B cell (primary cell): ENCODE measurements around the gene SIRPA. TPM values are rescaled to one million over a fixed set of nuclear protein-coding genes. Genes with fewer than 3 reads are reported as not detected.
"Not testable (repeated sequence)": the region's sequence is repeated elsewhere in the genome, so short reads cannot be mapped to it uniquely, and the experiment has no call there.

Experiments
- ATAC-seq: fragments of 200-7000 bp; cut with Tn5 transposase; one replicate; pipeline ENCODE4 v1.10.0; 2021; ENCODE audit warnings: low read depth, mild to moderate bottlenecking, moderate number of reproducible peaks, moderate library complexity
- CTCF ChIA-PET: fragments of 350-600 bp; sonication (Branson Sonifier 250); formaldehyde crosslinking; loops from one replicate; lab custom pipeline; 2021; ENCODE audit warnings: antibody characterized with exemption, inconsistent platforms; lab: Charles Lee
- POLR2A ChIA-PET: fragments of 350-600 bp; sonication (Branson Sonifier 250); formaldehyde crosslinking; loops from one replicate; lab custom pipeline; 2021; ENCODE audit warnings: antibody characterized with exemption; lab: Charles Lee
- DNase-seq: peaks from one replicate; pipeline ENCODE4 v3.0.0; 2013
- H2AFZ ChIP-seq: 2 replicates; pipeline ENCODE4 v1.6.1; 2012; ENCODE audit warnings: mild to moderate bottlenecking, low read depth, low read length; ENCODE audit not compliant: insufficient read depth, poor library complexity, severe bottlenecking
- H3K27ac ChIP-seq, 2 donors: 1 replicate in 1 of 2; 2 replicates in 1 of 2; pipeline ENCODE4 v1.5.1; 2012 to 2013; ENCODE audit warnings: low read length in 2 of 2, mild to moderate bottlenecking in 2 of 2, moderate library complexity in 1 of 2
- H3K27me3 ChIP-seq, 4 experiments: fragments of 200-600 bp in 1 of 4; sonication (generic) in 1 of 4; replicated peaks in 1 of 4; 1 replicate in 2 of 4; 2 replicates in 2 of 4; pipeline versions ENCODE4 v1.6.1 to v1.7.0; 2013 to 2016; ENCODE audit warnings: low read length in 3 of 4, mild to moderate bottlenecking in 2 of 4, mixed read lengths in 1 of 4, moderate library complexity in 1 of 4; ENCODE audit not compliant: insufficient read depth in 4 of 4, control insufficient read depth in 3 of 4; ENCODE audit errors: control extremely low read depth in 1 of 4
- H3K36me3 ChIP-seq, 2 experiments: replicated peaks in 1 of 2; 1 replicate in 1 of 2; 2 replicates in 1 of 2; pipeline versions ENCODE4 v1.6.1 to v1.7.1; 2013; ENCODE audit warnings: low read length in 1 of 2; ENCODE audit not compliant: insufficient read depth in 2 of 2, control insufficient read depth in 1 of 2; ENCODE audit errors: control extremely low read depth in 1 of 2, extremely low read depth in 1 of 2
- H3K4me1 ChIP-seq, 2 donors: fragments of 200-600 bp in 1 of 2; sonication (generic) in 1 of 2; 1 replicate in 1 of 2; 2 replicates in 1 of 2; pipeline versions ENCODE4 v1.5.1 to v1.6.1; 2013 to 2017; ENCODE audit warnings: low read length in 2 of 2; ENCODE audit not compliant: control insufficient read depth in 2 of 2, insufficient read depth in 2 of 2
- H3K4me2 ChIP-seq: replicated peaks from 2 replicates; pipeline ENCODE3; 2012; ENCODE audit warnings: mild to moderate bottlenecking, low read depth, low read length; ENCODE audit not compliant: poor library complexity, severe bottlenecking
- H3K4me3 ChIP-seq, 5 experiments: fragments of 200-600 bp in 1 of 5; sonication (generic) in 1 of 5; 1 replicate in 3 of 5; 2 replicates in 2 of 5; pipeline versions ENCODE4 v1.5.1 to v1.7.0; 2011 to 2016; ENCODE audit warnings: low read length in 4 of 5, mild to moderate bottlenecking in 4 of 5, low read depth in 2 of 5, control low read depth in 1 of 5, moderate library complexity in 1 of 5; ENCODE audit not compliant: insufficient read depth in 1 of 5; ENCODE audit errors: control extremely low read depth in 1 of 5, extremely low read depth in 1 of 5
- H3K79me2 ChIP-seq: fragments of 200-600 bp; sonication (generic); one replicate; pipeline ENCODE4 v1.6.0; 2016; ENCODE audit warnings: low read length; ENCODE audit not compliant: control insufficient read depth, insufficient read depth
- H3K9ac ChIP-seq: fragments of 200-600 bp; sonication (generic); 2 replicates; pipeline ENCODE4 v1.6.1; 2017; ENCODE audit warnings: mild to moderate bottlenecking, low read length, moderate library complexity
- H3K9me3 ChIP-seq, 3 donors: one replicate each; pipeline versions ENCODE4 v1.6.1 to v1.7.1; 2013; ENCODE audit warnings: low read length in 2 of 3; ENCODE audit not compliant: control insufficient read depth in 2 of 3, insufficient read depth in 1 of 3; ENCODE audit errors: control extremely low read depth in 1 of 3
- H4K20me1 ChIP-seq: 2 replicates; pipeline ENCODE4 v1.6.0; 2012; ENCODE audit warnings: mild to moderate bottlenecking, low read length; ENCODE audit not compliant: insufficient read depth, control insufficient read depth, poor library complexity, severe bottlenecking
- H3K27ac Mint-ChIP-seq: one replicate; pipeline ENCODE4 v1.8.0; 2021; ENCODE audit warnings: mixed read lengths
- H3K27me3 Mint-ChIP-seq: one replicate; pipeline ENCODE4 v1.8.0; 2021; ENCODE audit warnings: mixed read lengths
- H3K4me1 Mint-ChIP-seq: one replicate; pipeline ENCODE4 v1.8.0; 2021; ENCODE audit warnings: mixed read lengths
- H3K4me3 Mint-ChIP-seq: one replicate; pipeline ENCODE4 v1.8.0; 2021; ENCODE audit warnings: mixed read lengths
- H3K9me3 Mint-ChIP-seq: one replicate; pipeline ENCODE4 v1.8.0; 2022; ENCODE audit warnings: mixed read lengths; ENCODE audit not compliant: insufficient read depth
- CTCF ChIP-seq: fragments of 200-600 bp; IDR thresholded peaks from one replicate; pipeline ENCODE4 v1.8.0; 2022; ENCODE audit warnings: antibody characterized with exemption, mild to moderate bottlenecking
- EZH2 ChIP-seq: IDR thresholded peaks from 2 replicates; pipeline ENCODE4 v1.6.1; 2012; ENCODE audit warnings: borderline replicate concordance, low read depth, mild to moderate bottlenecking, moderate library complexity, low read length; ENCODE audit not compliant: insufficient read depth, poor library complexity, severe bottlenecking
- WGBS: methylation state at CpG from one replicate; pipeline ENCODE4 v1.1.5; 2013; ENCODE audit warnings: missing lambda C conversion rate; ENCODE audit not compliant: insufficient coverage; 5-methylcytosine and 5-hydroxymethylcytosine counted together
- intact Hi-C: fragments of 100-400 bp; cut with micrococcal nuclease; formaldehyde crosslinking; loops from one replicate; pipeline ENCODE4 v1.10.0; 2022
- polyA plus RNA-seq: library from polyadenylated mRNA; depleted of rRNA; stranded (reverse); fragments of >200 nt; gene quantifications from 2 replicates; pipeline ENCODE4 v1.2.3, GENCODE V29; 2012
- total RNA-seq, 2 donors: library from RNA; stranded (reverse); fragments of 120-200 nt in 1 of 2; gene quantifications; 1 replicate in 1 of 2; 2 replicates in 1 of 2; pipeline versions ENCODE4 v1.2.3 to v1.2.4, GENCODE V29; 2013 to 2022

The SIRPA gene
- total and polyA plus RNA-seq, 2 donors (not counting 1 experiment from before 2014, with no cell fraction given), result 0.94 to 10.2 TPM

DNA sequence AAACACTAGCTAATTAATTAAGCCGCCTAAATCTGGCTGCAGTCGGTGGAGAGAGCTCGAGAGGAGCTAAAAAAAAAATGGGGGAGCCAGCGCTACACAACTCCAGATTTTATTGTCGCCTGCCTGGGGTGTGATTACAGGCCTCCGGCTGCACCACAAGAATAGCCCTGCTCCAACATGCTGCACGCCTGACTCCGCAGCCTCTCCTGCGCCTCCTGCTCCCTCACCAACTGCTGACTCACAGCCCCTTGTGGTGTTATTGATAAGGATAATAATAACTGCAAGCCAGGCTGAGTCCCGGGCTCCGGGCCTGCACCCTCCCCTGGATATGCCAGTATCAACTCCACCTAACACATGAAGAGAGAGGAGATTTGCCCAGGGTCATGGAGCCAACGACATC is 16.8 kb downstream of the SIRPA start:
- no peaks in the 10 kb centered on the region for H3K27me3 Mint-ChIP-seq
- no peaks in the 10 kb centered on the region for H4K20me1 ChIP-seq
- no peak overlapping the region for H3K4me3 Mint-ChIP-seq
- H3K27ac Mint-ChIP-seq, result no peak overlapping the region
- H3K79me2 ChIP-seq, result no peaks in the 10 kb centered on the region
- H3K27me3 ChIP-seq, result no peaks in the 10 kb centered on the region
- no peaks in the 10 kb centered on the region for H3K36me3 ChIP-seq
- H3K4me3 ChIP-seq, result no peak overlapping the region
- no peak overlapping the region for H3K9ac ChIP-seq
- H3K9me3 ChIP-seq, result no peaks in the 10 kb centered on the region
- peaks cover 5 to 6% of the 10 kb centered on the region in 2 donors for H3K4me1 ChIP-seq
- peaks cover 4% of the 10 kb centered on the region for H3K4me1 Mint-ChIP-seq
- no peak for TF ChIP-seq CTCF
- no peak for TF ChIP-seq EZH2
- no peak overlapping the region for H2AFZ ChIP-seq
- POLR2A ChIA-PET, result no interaction called here
- H3K9me3 Mint-ChIP-seq, result no peaks in the 10 kb centered on the region
- no peak for DNase-seq
- ATAC-seq, result no peak
- 98% methylated on average over 7 of the region's 12 CpGs for whole genome bisulfite sequencing
- intact Hi-C loops, result no loop called here
- CTCF ChIA-PET, result interaction anchor here (0.7 kb wide), 1 partner anchor 265 kb away, joined by 4 read pairs; no protein-coding TSS in a partner anchor
- no peak overlapping the region for H3K27ac ChIP-seq
- no peak overlapping the region for H3K4me2 ChIP-seq

DNA sequence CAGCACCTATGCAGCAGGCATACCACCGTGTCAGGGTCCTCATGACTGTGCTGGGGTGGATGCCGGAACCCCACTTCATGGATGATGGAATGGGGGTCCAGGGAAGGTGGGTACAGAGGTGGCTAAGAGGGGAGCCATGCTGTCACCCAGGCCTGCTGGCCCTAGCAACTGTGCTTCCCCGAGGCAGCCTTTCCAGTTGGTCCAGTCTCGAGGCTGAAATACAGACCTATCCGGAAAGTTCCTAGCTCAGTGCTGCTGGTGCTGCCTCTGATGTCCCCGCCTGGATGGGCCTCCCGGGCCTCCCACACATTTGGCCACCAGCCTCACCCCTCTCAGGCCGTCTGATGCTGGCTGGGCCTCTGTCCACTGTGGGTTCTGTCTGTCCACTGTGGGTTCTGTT is 17.4 kb downstream of the SIRPA start:
- ATAC-seq (no peak), DNase-seq (no peak)
- H3K4me1 ChIP-seq, result peaks cover 5 to 6% of the 10 kb centered on the region in 2 donors
- no peaks in the 10 kb centered on the region for H3K9me3 ChIP-seq
- peak overlapping the region; percentile 11 for H3K4me2 ChIP-seq
- H4K20me1 ChIP-seq, result no peaks in the 10 kb centered on the region
- TF ChIP-seq CTCF (no peak), EZH2 (no peak)
- H3K27me3 ChIP-seq, result no peaks in the 10 kb centered on the region
- Mint-ChIP-seq H3K27ac (no peak overlapping the region), H3K27me3 (no peaks in the 10 kb centered on the region), H3K4me1 (peaks cover 2% of the 10 kb centered on the region), H3K4me3 (no peak overlapping the region), H3K9me3 (no peaks in the 10 kb centered on the region)
- no peak overlapping the region for H3K4me3 ChIP-seq
- ChIA-PET CTCF (no interaction called here), POLR2A (no interaction called here)
- H3K79me2 ChIP-seq, result no peaks in the 10 kb centered on the region
- H3K27ac ChIP-seq, result no peak overlapping the region
- WGBS, result 98% methylated on average over 6 of the region's 8 CpGs
- no peak overlapping the region for H3K9ac ChIP-seq
- H2AFZ ChIP-seq, result no peak overlapping the region
- no peaks in the 10 kb centered on the region for H3K36me3 ChIP-seq
- intact Hi-C loops, result no loop called here

GRCh38 chr20:1915233-1915632 is 20.0 kb downstream of the SIRPA start:
- WGBS, result 60% methylated on average over 1 of the region's 12 CpGs
- H3K4me1 Mint-ChIP-seq, H3K27ac Mint-ChIP-seq: not testable (repeated sequence)

More at GRCh38 chr20:1915233-1915632, 20.0 kb downstream of the SIRPA start:
- H3K36me3 ChIP-seq, H3K27me3 ChIP-seq, H4K20me1 ChIP-seq, intact Hi-C loops, H3K9ac ChIP-seq, H2AFZ ChIP-seq, H3K9me3 ChIP-seq, H3K4me3 Mint-ChIP-seq, POLR2A ChIA-PET, CTCF ChIA-PET, H3K9me3 Mint-ChIP-seq, DNase-seq, ATAC-seq, H3K4me3 ChIP-seq, H3K27me3 Mint-ChIP-seq, H3K4me1 ChIP-seq, H3K4me2 ChIP-seq, H3K27ac ChIP-seq, H3K79me2 ChIP-seq: not testable (repeated sequence)
